HG02588 (cell line): ENCODE data around the gene ENTHD1.
"Not testable (repeated sequence)": the region's sequence is repeated elsewhere in the genome, so short reads cannot be mapped to it uniquely, and the experiment has no call there.

Experiments
- ATAC-seq: cut with Tn5 transposase; IDR thresholded peaks from one replicate; pipeline ENCODE4 v1.9.1; 2021; ENCODE audit warnings: mild to moderate bottlenecking, moderate library complexity; ENCODE audit not compliant: unreplicated experiment

Gene ENTHD1

GRCh38 chr22:39735776-39736175 lies 157.8 kb downstream of the ENTHD1 start:
- no peak for ATAC-seq

- ATAC-seq: no peak
Observed at GRCh38 chr22:39734866-39735265, 158.7 kb downstream of the ENTHD1 start.

GRCh38 chr22:39734046-39734445 lies 159.5 kb downstream of the ENTHD1 start:
- ATAC-seq: not testable (repeated sequence)

DNA sequence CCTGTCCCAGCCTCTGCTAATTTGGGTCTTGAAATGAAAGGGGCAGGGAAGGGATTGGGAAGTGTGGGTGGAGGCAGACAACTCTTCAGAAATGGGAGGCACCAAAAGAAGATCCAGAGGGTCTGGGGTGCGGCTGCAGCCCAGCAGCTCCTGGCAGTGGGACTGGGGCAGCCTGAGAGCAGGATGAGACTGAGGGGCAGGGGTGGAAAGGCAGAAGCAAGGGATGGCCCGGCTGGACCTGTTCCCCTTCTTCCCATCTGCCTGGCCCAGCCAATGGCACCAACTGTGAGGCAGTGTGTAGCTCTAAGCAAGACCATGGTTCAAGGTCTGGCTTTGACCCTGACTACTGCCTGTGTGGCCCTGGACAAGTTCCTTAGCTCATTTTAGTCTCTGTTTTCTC lies 160.4 kb downstream of the ENTHD1 start:
- ATAC-seq: no peak

DNA sequence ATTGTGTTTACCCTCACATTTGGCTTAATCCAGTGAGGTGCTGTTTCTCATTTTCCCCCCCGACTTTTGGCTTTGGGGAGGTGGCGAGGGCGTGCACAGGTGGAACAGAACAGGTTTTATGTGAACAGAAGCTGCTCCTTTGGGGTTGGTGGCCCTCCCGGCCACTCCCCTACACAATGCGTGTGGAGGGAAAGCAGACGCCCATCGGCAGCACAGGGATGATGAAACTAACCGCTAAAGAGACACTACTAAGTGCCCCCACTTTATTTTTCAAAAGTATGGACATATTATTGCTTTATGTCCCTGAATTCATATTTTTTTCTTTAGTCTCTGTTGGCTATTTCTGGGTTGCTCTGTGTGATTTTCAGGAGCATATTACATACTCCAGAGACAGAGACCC lies 160.9 kb downstream of the ENTHD1 start:
- ATAC-seq: no peak

DNA sequence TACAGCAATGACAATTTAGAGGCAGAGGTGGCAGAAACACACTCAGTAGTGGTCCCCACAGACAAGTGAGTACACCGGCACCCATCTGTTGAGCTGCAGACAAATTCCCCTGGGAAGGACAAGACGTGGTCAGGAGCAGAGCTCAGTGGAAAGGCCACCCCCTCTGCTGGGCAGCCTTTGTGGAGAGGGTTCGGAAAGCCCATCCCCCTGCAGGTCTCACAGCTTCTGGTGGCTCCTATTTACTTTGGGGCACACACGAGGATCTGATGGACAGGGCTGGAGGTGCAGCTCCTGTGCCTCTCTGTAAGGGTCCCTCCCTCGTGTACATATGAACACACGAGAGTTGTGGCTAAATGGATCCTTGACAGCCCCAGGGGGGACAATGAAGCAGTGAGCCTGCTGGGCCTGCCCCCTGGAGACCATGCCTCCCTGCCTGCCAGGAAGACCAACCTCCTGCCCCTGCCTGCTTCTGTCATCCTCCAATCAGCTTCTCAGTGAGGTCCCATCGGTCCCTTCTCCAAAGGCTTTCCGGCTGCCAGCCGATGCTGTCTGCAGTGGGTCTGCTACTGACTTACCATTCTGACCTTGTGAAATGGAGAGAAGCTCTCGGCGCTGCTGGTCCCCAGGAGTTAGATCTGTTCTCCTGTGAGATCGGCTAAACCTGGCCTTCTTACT lies 161.5 kb downstream of the ENTHD1 start:
- no peak for ATAC-seq

DNA sequence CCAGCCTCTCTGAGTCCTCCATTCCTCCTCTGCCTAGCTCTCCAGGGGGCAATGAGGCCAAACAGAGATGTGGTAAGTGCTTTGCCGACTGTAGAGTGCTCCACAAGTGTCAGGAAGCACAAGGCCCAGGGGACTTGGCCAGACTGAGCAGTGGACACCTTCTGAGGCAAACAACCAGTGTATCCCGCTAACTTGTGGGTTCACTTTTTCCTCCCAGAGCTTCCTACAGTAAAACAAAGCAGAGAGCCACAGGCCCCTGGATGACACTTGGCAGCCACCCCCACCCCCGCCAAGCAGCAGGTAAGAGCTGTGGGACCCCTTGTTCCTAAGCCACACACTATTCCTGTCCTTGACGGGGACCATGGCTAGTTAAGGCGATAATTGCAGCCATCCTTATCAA lies 162.1 kb downstream of the ENTHD1 start:
- no peak for ATAC-seq

- ATAC-seq: no peak
Observed at GRCh38 chr22:39729141-39729934, 164.2 kb downstream of the ENTHD1 start.

GRCh38 chr22:39728236-39728860 lies 165.2 kb downstream of the ENTHD1 start:
- no peak for ATAC-seq

GRCh38 chr22:39727541-39727940 lies 166.0 kb downstream of the ENTHD1 start:
- no peak for ATAC-seq

DNA sequence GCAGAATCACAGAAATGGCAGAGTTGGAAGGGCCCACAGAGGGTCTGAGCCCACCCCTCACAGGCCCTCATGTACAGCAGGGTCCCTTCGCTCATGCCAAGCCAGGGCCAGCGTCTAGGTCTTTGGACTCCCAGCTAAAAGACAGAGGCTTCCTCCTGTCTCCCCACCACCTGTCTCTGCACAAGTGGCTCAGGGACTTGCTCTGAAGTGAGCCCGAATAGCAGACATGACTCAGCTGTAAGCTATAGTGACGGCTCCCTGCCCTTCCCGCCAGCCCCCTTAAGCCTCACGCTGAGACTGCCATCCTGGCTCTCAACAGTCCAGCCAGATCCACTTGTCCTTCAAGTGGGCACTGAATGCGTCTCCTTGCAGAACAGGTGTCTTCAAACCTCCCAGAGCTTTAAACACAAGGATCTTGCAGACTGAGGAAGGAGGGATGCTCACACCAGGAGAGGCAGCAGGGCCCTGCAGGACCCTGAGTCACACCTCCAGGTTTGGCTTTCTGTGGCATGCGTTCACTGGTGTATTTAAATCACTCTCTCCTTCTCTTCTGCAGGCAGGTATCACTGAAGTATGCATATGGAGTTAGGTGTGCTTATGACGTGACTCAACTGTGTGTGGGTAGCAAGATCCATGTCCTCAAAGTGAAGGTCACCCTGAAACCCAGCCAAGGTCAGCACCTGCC lies 168.1 kb downstream of the ENTHD1 start:
- no peak for ATAC-seq

- ATAC-seq: no peak
Observed at GRCh38 chr22:39724857-39725256, 168.7 kb downstream of the ENTHD1 start.

DNA sequence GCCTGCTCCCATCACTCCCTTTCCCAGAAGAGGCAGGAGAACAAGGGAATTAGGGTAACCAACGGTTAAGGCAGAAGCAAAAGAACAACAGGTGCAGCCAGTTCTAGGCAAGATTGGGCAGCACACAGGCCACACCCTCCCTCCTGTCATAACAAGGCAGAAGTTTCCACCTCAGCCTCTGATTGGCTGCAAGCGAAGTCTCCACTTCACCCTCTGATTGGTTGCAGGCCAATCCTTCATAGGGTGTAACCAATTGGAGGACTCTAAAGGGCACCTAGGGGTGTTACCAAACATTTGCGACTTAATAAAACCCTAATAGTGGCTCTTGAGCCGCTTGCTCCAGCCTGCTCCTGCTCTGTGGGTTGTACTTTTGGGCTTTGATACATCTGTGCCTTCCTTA lies 169.2 kb downstream of the ENTHD1 start:
- no peak for ATAC-seq

DNA sequence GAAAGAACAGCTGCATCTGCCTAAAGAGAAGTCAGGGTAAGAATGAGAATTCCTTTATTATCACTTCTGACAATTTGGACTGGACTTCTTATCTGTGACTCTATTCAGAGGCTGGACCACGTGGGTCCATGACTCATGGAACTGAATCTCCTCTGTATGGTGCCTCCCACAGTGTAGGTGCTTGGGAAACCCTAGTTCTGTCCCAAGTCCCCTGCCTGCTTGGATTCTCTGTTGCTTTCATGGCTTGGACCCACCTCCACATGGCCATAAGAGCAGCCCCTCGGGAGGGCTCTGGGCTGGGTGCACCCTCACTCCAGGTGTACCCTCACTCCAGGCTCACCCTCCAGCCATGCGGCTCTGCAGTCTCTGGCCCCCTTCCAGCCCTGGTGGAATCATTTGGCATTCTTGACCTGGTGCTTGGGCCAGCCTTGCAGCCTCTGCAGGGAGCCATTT lies 169.6 kb downstream of the ENTHD1 start:
- no peak for ATAC-seq

- no peak for ATAC-seq
Observed at GRCh38 chr22:39723463-39723862, 170.1 kb downstream of the ENTHD1 start.

GRCh38 chr22:39722501-39722900 lies 171.1 kb downstream of the ENTHD1 start:
- no peak for ATAC-seq

DNA sequence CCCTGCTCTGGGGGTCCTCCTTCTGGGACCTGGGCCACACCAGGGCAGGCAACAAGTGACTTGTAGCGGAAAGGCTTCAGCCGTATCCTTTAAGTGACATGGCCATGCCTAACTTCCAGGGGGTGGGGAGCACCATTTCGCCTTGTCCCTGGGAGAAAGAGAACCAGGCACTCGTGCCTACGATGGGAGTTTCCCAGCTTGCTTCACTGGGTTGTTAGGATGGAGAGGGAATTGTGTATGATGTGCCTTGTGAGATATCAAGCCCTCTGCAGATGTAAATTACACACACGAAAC lies 171.6 kb downstream of the ENTHD1 start:
- ATAC-seq: no peak

- no peak for ATAC-seq
Observed at GRCh38 chr22:39721206-39722031, 172.1 kb downstream of the ENTHD1 start.

GRCh38 chr22:39719559-39720450 lies 173.8 kb downstream of the ENTHD1 start:
- ATAC-seq: no peak
